K562 (cell line): ENCODE data around the gene MYH9. TPM values are rescaled to one million over a fixed set of nuclear protein-coding genes. Genes with fewer than 3 reads are reported as not detected.
A peak's percentile ranks its signal among the peaks of the same experiment; 100 is the strongest.

Source experiments
- CAMTA2 ChIP-seq: fragments of 250-450 bp; sonication (Bioruptor Pico); conservative IDR thresholded peaks from 2 replicates; pipeline ENCODE4 v1.5.1; 2022
- CREM ChIP-seq: IDR thresholded peaks from 2 replicates; pipeline ENCODE4 v1.6.1; 2014; ENCODE audit warnings: antibody characterized with exemption, low read depth
- FOXM1 ChIP-seq, 2 experiments: fragments of 450-650 bp in 1 of 2; sonication (generic) in 1 of 2; formaldehyde crosslinking in 1 of 2; IDR thresholded peaks; 2 replicates each; pipeline versions ENCODE4 v1.6.1 to v1.9.0; 2017 to 2022; ENCODE audit warnings: low read depth in 2 of 2, mild to moderate bottlenecking in 2 of 2, missing genetic modification reagents in 1 of 2, moderate library complexity in 1 of 2
- HDAC6 ChIP-seq: IDR thresholded peaks from 2 replicates; pipeline ENCODE4 v1.6.1; 2012; ENCODE audit warnings: low read depth, mild to moderate bottlenecking, control low read depth, inconsistent platforms, low read length, moderate library complexity
- HSF4 ChIP-seq: fragments of 250-450 bp; sonication (Bioruptor Pico); IDR thresholded peaks from 2 replicates; pipeline ENCODE4 v2.1.2; 2022; ENCODE audit warnings: mild to moderate bottlenecking, moderate library complexity, borderline replicate concordance
- IFI16 ChIP-seq: fragments of 250-450 bp; sonication (Bioruptor Pico); IDR thresholded peaks from 2 replicates; pipeline ENCODE4 v2.1.2; 2022; ENCODE audit warnings: mild to moderate bottlenecking, inconsistent platforms
- KLF13 ChIP-seq: fragments of 450-650 bp; IDR thresholded peaks from 2 replicates; pipeline ENCODE4 v1.6.1; 2016; ENCODE audit warnings: missing genetic modification characterization, low read depth, mild to moderate bottlenecking, missing compliant biosample characterization, moderate library complexity, borderline replicate concordance
- MAFG ChIP-seq: fragments of 450-650 bp; conservative IDR thresholded peaks from 2 replicates; pipeline ENCODE4 v1.6.1; 2016; ENCODE audit warnings: missing genetic modification characterization, missing compliant biosample characterization
- NFE2L1 ChIP-seq: fragments of 450-650 bp; IDR thresholded peaks from 2 replicates; pipeline ENCODE4 v1.6.1; 2016; ENCODE audit warnings: missing genetic modification characterization, low read depth, mild to moderate bottlenecking, missing compliant biosample characterization, moderate library complexity, borderline replicate concordance
- NFXL1 ChIP-seq: fragments of 450-650 bp; formaldehyde crosslinking; IDR thresholded peaks from 2 replicates; pipeline ENCODE4 v1.4.0; 2021; ENCODE audit warnings: mild to moderate bottlenecking
- PBX2 ChIP-seq, 2 experiments: IDR thresholded peaks in 1 of 2; conservative IDR thresholded peaks in 1 of 2; 2 replicates each; pipeline ENCODE4 v1.6.1; 2016; ENCODE audit warnings: low read depth in 2 of 2, mild to moderate bottlenecking in 1 of 2, missing compliant biosample characterization in 1 of 2, missing genetic modification characterization in 1 of 2, moderate library complexity in 1 of 2
- SPI1 ChIP-seq: IDR thresholded peaks from 2 replicates; pipeline ENCODE4 v1.6.1; 2011; ENCODE audit warnings: low read depth, low read length, control low read depth, borderline replicate concordance
- TBL1XR1 ChIP-seq, 2 experiments: IDR thresholded peaks; 2 replicates each; pipeline ENCODE4 v1.6.1; 2012; ENCODE audit warnings: improper control_type of control experiment in 2 of 2, low read length in 2 of 2, mild to moderate bottlenecking in 1 of 2
- TCF3 ChIP-seq: sonication (generic); formaldehyde crosslinking; IDR thresholded peaks from 2 replicates; pipeline ENCODE4 v1.4.0; 2020; ENCODE audit warnings: mild to moderate bottlenecking, missing genetic modification reagents
- TSHZ1 ChIP-seq: fragments of 250-450 bp; sonication (Bioruptor Pico); IDR thresholded peaks from 2 replicates; pipeline ENCODE4 v1.4.0; 2020; ENCODE audit warnings: mild to moderate bottlenecking, moderate library complexity
- ZNF436 ChIP-seq: fragments of 250-450, 450-650 bp; sonication (Bioruptor Pico); formaldehyde crosslinking; IDR thresholded peaks from 2 replicates; pipeline ENCODE4 v1.7.0; 2020; ENCODE audit warnings: mild to moderate bottlenecking
- polyA plus RNA-seq, 8 experiments: library from polyadenylated mRNA; depleted of rRNA in 4 of 8; stranded (reverse) in 5 of 8; unstranded in 3 of 8; fragments of >200 nt; fragmentation: Nextera tagmentation in 2 of 8; fragmentation: Illumina TruSeq in 1 of 8; extraction: Ambion mirVana in 2 of 8; extraction: Trizol in 1 of 8; gene quantifications; 2 replicates each; pipeline versions ENCODE4 v1.2.1 to v1.2.3, GENCODE V29; 2011 to 2014; ENCODE audit warnings: inconsistent platforms in 1 of 8, missing spikeins in 1 of 8
- total RNA-seq, 7 experiments: library from RNA; depleted of rRNA in 6 of 7; stranded (reverse); fragments of >200 nt in 6 of 7; fragmentation: Illumina TruSeq in 2 of 7; extraction: Trizol in 2 of 7; gene quantifications; 2 replicates each; pipeline versions ENCODE4 v1.2.1 to v1.2.3, GENCODE V29; 2011 to 2021; ENCODE audit warnings: low replicate concordance in 1 of 7
- TF ChIP-seq, protein P1 (sequence below): fragments of 450-650 bp; formaldehyde crosslinking; IDR thresholded peaks from 2 replicates; pipeline ENCODE4 v1.4.0; 2020; ENCODE audit warnings: mild to moderate bottlenecking, mixed read lengths
- TF ChIP-seq, protein P2 (sequence below): fragments of 250-450 bp; sonication (Bioruptor Pico); IDR thresholded peaks from 2 replicates; pipeline ENCODE4 v1.8.0; 2022; ENCODE audit warnings: moderate library complexity, mild to moderate bottlenecking, inconsistent platforms

Gene MYH9
- total and polyA plus RNA-seq, 9 of the 15 experiments (the other 6 are each of a cell fraction or from before 2014, with no cell fraction given) = 0.71 to 111 (median 24.6) TPM

DNA sequence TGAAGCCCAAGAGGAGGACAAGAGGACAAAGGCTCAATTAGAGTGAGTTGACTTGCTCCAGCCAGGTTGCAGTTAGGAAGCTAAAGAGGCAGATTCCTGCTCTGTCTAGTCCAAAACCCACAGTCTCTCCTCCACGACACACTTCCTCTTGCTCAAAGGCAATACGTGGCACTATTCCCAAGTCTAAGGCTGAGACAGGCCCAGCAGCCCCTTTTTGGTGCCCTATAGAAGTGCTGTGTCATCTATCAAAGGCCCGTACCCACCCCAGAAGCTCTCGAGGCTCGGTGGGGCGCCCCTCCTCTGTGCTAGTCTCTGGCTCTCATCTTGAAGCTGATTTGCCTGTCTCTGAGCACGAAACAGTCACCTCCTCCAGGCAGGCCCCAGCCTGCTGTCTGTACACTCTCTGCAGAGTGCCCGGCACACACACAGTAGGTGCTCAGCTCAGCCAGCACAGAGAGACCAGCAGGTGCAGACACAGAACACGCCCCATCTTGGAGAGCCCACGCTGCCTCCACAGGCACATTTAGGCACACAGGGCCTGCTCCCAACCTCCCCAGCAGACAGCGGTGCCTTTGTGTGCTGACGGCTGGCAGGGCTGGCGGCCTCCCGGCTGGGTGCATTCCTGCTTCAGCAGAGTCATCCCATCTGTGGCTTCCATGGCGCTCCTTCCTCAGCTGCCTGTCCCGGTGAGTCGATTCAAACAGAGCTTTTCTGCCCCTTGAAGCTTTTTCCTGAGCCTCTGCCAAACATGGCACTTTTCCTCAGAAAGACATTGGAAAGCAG lies 52.8 kb downstream of the MYH9 start (continued):
- TF ChIP-seq HSF4 (CRISPR knock-in tag) = no peak
- no peak for TF ChIP-seq HDAC6
- TF ChIP-seq NFE2L1 = 0 out of 2 replicates have a peak, but pooled peaks have one; percentile 27
- TF ChIP-seq SPI1 = peak; percentile 55; the same call in 1 of the 2 replicates
- no peak for TF ChIP-seq TBL1XR1 (IDR thresholded peaks at IDR 0.05; ENCODE audit: low read length in 2 of 2)
- no peak for TF ChIP-seq TSHZ1
- no peak for TF ChIP-seq KLF13
- TF ChIP-seq, protein P1, sequence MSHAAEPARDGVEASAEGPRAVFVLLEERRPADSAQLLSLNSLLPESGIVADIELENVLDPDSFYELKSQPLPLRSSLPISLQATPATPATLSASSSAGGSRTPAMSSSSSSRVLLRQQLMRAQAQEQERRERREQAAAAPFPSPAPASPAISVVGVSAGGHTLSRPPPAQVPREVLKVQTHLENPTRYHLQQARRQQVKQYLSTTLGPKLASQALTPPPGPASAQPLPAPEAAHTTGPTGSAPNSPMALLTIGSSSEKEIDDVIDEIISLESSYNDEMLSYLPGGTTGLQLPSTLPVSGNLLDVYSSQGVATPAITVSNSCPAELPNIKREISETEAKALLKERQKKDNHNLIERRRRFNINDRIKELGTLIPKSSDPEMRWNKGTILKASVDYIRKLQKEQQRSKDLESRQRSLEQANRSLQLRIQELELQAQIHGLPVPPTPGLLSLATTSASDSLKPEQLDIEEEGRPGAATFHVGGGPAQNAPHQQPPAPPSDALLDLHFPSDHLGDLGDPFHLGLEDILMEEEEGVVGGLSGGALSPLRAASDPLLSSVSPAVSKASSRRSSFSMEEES = no peak
- no peak for TF ChIP-seq CAMTA2 (CRISPR knock-in tag)
- TF ChIP-seq IFI16 (CRISPR knock-in tag) = no peak
- no peak for TF ChIP-seq CREM
- TF ChIP-seq, protein P2, sequence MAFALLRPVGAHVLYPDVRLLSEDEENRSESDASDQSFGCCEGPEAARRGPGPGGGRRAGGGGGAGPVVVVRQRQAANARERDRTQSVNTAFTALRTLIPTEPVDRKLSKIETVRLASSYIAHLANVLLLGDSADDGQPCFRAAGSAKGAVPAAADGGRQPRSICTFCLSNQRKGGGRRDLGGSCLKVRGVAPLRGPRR = no peak
- no peak for TF ChIP-seq PBX2 (CRISPR knock-in tag; IDR thresholded peaks at IDR 0.05; ENCODE audit: low read depth)
- no peak for TF ChIP-seq PBX2 (tag; conservative IDR thresholded peaks at IDR 0.05; ENCODE audit: low read depth)
- TF ChIP-seq ZNF436 (CRISPR knock-in tag) = peak; percentile 62; the same call in 1 of the 2 replicates
- TF ChIP-seq FOXM1 (IDR thresholded peaks at IDR 0.05; ENCODE audit: low read depth) = no peak
- no peak for TF ChIP-seq FOXM1 (CRISPR knock-in tag; IDR thresholded peaks at IDR 0.05; ENCODE audit: low read depth)
- TF ChIP-seq MAFG (tag) = peak; percentile 45
- TF ChIP-seq NFXL1 = no peak
- TF ChIP-seq TCF3 (CRISPR knock-in tag) = no peak
